HL-60/S4 treated with phorbol 12-myristate 13-acetate at 8.2 ng/mL for 4 days and 3 days (cell line): Measurements from ENCODE around the gene CYP2C9.

Experiments
- in situ Hi-C: fragments of 300-500 bp; cut with MboI; formaldehyde crosslinking; loops from 2 replicates; pipeline ENCODE4 v1.15.0; 2022; ENCODE audit warnings: low sequenced_read_pairs

Gene CYP2C9

DNA sequence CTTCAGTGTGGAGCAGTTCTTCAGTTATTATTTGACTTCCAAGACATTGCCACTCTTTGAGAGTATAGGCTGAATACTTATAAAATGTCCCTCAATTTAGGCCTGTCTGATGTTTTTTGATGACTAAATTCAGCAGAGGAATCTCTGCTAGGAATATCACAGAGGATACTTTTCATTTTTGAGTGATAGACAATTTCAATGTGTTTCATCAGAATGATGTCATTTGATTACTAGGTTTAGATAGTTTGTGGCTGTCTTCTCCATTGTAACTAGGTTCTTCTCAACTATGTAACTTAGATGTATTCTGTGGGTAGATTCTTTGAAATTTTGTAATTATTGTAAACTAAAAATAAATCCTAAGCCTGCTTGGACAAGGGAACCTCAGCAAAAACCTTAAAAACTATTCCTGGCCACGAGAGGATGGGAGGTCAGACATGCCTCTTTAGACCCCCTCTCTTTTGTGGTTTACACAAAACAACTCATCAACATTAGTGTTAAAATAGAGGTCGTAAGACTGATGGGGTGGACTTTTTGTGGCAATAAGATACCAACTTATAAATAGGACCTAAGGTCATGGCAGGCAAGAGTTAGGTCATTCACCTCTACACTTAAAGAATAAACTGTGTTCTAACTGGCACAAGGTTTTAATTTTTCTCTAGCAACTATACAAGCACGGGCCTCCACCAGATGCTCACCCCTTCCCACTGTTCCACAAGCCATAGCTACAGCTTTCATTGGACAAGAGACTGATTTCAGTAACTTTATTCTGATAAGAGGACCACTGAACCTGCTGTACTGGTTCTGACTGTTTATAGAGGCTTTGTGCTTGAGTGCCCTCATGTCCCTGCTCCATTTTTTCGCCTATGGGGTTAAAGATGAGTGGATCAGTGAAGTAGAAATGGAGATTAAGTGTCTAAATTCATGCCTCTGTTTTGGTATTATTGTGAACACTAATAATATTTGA is 97.2 kb downstream of the CYP2C9 start:
- in situ Hi-C loops: no loop called here

DNA sequence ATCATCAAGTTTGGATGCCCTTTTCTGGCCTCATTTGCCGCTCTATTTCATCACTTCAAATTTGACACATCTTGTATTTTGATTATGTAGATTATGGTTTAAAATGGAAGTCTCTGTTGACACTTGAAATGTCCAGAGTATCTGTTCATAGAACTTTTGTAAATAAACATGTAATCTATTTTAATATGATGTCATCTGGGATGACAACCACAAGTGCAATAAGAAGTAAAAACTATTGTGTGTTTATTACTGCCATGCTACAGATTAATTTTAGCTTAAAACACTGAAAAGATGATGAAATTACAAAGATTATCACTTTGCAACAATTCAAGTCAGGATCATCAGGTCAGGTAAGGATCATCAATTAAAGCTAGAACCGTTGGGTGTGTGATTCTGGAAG is 100.8 kb downstream of the CYP2C9 start:
- in situ Hi-C loops: no loop called here
